ENCODE results near the gene GCGR.

Gene GCGR

GRCh38 chr17:81803728-81804558 lies at the start of gene GCGR:
GCGR (plus strand) TSS chr17:81804150; CDS start chr17:81809019, 4,869 bp downstream.
- DNase-seq: no peak

GRCh38 chr17:81792675-81793615 lies 11.0 kb upstream of the GCGR start:
- no peak for DNase-seq

- no peak for DNase-seq
These were observed 9.9 kb upstream of the GCGR start for GRCh38 chr17:81794074-81794476.

- DNase-seq: no peak
These were observed 9.4 kb upstream of the GCGR start for GRCh38 chr17:81794509-81794908.

- DNase-seq: no peak
These were observed 2.6 kb upstream of the GCGR start for GRCh38 chr17:81801327-81801726.

- no peak for DNase-seq
These were observed 1.7 kb upstream of the GCGR start for GRCh38 chr17:81802048-81802758.

GRCh38 chr17:81802856-81803643 lies 900 bp upstream of the GCGR start:
- no peak for DNase-seq

GRCh38 chr17:81804559-81805399 lies 829 bp downstream of the GCGR start:
- DNase-seq: no peak

- no peak for DNase-seq
These were observed 1.9 kb downstream of the GCGR start for GRCh38 chr17:81805707-81806460.

- no peak for DNase-seq
These were observed 2.7 kb downstream of the GCGR start for GRCh38 chr17:81806461-81807209.

GRCh38 chr17:81807210-81807719 lies 3.3 kb downstream of the GCGR start:
- no peak for DNase-seq

- no peak for DNase-seq
These were observed 3.9 kb downstream of the GCGR start for GRCh38 chr17:81807839-81808238.

- no peak for DNase-seq
These were observed 5.0 kb downstream of the GCGR start for GRCh38 chr17:81808778-81809555.

GRCh38 chr17:81809556-81809998 lies 5.6 kb downstream of the GCGR start:
- DNase-seq: no peak

GRCh38 chr17:81810476-81810875 lies 6.5 kb downstream of the GCGR start:
- no peak for DNase-seq

- no peak for DNase-seq
These were observed 7.1 kb downstream of the GCGR start for GRCh38 chr17:81810892-81811704.

- no peak for DNase-seq
These were observed 8.0 kb downstream of the GCGR start for GRCh38 chr17:81811705-81812570.
